Measurements from ENCODE around the gene NRARP.

Gene NRARP

DNA sequence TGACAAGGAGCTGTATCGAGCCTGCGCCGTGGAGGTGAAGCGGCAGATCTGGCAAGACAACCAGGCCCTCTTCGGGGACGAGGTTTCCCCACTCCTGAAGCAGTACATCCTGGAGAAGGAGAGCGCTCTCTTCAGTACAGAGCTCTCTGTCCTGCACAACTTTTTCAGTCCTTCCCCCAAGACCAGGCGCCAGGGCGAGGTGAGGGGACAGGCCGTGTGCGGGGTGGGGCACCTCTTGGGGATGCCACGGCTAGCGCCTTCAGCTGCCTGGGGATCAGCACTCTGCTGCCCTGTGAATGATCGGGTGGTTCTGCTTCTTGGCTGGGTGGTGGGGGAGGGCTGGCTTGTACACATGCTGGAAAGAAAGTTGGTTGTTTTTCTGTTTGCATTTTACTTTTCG, 45.2 kb downstream of the NRARP start:
- no peak for DNase-seq (ENCODE audit: low spot score)

DNA sequence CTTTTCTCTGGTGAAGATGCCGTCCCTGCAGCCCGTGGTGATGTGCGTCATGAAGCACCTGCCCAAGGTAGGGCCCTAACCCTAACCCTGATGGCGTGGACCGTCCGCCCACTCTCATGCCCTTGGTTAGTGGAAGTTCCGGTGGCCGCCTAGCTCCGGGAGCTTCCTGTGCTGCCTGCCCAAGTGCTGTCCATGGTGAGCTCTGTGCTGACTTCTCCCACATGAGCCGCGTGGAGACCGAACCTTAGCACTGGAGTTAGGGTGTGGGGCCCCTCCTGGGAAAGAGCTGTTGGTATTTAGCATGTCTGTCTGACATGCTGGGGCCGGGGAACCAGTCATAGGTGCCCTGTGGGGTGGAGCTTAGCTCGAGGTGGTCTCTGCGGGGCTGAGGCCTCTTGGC, 45.7 kb downstream of the NRARP start:
- DNase-seq (ENCODE audit: low spot score) = no peak

DNA sequence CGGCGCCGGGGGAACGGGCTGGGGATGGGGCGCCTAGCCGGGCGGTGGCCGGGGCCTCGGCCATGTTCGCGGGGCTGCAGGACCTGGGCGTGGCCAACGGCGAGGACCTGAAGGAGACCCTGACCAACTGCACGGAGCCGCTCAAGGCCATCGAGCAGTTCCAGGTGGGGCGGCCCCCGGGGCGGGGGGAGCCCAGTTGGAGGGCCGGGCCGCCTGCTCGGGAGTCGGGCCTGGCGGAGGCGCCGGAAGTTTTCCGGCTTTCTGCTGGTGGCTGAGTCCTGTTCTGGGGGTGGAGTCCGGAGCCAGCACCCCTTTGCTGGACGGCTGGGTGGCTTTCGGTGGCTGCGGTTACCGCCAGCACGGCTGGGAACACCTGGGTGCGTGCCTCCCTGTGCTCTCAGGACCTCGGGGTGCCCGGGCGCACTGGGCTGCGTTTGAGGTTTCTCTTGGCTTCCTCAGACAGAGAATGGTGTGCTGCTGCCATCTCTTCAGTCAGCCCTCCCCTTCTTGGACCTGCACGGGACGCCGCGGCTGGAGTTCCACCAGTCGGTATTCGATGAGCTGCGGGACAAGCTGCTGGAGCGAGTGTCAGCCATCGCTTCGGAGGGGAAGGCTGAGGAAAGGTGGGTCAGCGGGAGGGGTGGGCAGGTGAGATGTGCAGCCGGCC, 46.5 kb downstream of the NRARP start:
- DNase-seq (ENCODE audit: low spot score) = peak; percentile 29

DNA sequence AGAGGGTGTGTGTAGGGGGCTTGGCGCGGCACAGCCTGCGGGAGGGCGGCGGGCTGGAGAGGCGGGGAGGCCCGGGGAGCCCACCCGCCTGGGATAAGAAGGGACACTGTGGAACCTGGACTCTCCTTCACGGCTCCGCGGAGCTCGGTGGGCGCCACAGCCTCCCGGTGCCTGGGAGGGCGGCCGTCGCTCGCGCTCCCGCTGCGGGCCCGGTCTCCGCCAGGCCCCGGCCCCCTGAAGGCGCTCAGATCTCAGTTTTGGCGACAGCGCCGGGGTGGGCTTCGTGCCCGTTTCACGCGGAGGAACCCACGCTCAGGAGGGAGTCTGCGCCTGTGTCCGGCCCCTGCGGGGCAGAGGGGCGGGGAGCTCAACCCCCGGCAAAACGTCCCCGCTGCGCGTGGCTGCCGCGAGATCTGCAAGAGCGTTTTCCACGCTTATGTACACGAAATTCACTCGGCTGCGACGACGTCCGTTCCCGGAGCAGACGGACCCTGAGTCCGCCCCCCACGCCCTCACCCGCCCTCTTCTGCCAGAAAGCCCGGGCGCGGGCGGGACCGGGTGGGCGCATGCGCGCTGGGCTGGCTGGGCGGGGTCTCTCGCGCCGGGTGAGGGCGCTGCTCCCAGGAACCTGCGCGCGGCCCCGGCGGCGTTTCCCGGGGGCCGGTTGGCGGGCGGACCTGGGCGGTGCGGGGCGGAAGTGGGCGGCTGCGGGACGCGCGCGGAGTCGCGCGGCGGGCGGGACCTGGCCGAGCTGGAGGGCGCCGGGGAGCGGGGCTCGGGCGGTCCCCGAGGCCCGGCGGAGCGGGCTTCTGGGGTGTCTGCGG, 47.2 kb downstream of the NRARP start, which contains the start of gene NELFB:
Gene NELFB (plus strand): TSS at position 704 of the 824 bp plus-strand sequence.
- DNase-seq (ENCODE audit: low spot score) = peak; percentile 93

DNA sequence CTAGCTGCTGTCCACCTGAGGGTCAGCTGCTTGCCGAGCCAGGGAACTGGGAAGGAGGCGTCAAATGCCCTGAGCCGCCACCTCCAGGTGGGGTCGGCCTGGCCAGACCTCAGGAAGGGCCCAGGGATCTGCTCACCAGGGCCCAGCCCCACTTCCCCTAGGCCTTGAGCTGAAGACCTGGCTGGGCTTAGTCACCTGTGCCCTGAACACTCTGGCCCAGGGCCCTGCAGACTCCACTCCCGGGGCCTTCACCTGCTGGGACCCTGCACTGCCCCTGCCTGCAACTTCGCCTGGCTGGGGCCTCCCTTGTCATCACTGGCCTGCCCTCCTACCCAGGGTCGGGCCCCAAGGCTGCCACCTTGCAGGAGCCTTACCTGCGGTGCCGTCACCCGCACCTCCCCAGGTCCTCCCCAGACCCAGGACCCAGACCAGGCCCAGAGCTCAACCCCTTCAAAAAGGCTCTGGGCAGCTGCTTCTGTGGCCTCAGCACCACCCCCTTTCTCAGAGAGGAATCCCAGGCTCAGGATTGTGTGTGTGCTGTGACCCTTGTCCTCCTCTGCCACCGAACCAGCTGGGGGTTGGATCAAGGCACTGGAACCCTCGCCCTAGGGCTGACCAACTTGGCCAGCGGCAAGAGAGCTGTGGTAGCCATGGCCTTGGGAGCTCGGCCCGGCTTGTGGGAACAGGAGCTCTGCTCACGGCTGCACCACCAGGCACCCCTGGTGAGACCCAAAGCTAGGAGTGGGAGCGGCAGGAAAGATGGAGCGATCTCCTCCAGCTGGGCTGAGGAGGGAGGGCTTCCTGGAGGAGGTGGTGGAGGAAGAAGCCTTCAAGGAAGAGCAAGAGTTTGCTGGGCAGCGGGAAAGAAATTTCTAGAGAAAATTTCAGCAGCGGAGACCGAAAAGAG, 48.1 kb downstream of the NRARP start:
- no peak for DNase-seq (ENCODE audit: low spot score)

DNA sequence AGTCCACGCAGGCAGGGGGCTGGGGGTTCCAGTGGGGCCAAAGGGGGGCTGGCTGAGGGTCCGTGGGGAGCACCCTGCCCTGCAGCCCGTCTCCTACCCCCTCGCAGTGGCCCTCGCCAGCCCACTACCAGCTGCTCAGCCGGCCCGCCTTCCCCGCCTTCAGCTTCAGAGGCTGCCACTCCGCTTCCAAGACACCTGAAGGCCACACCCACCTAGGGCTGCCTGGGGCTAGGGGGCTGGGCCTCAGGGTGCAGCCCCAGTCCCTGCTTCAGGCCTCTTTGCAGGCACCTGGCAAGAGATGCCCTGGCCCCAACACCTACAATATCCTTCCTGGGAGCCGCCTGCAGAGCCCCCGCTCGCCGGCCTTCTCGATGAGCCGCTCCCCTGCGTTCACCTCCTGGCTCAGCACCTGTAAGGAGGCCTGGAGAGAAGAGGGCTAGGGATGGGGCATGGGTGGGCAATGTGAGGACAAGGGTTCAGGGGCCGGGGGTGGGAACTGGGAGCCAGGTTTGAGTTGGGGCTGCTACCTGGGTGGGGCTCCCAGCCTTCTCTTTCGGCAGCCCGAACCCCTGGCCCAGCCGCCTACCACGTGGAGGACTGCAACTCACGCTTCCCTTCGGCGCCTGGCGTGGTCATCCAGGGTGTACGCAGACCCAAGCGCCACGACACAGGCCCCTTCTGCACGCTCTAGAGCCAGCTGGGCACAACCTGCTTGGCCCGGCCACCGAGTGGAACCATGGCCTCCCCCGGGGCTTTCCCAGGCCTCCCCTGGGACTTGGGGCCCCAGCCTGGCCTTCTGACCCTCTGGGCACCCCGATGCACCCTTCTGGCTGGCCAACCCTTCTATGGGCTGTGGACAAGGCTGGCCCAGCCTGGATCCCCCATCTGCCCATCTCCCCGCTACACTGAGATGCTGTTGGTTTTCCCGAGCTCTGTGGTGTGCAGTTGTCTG, 49.2 kb downstream of the NRARP start:
- no peak for DNase-seq (ENCODE audit: low spot score)

DNA sequence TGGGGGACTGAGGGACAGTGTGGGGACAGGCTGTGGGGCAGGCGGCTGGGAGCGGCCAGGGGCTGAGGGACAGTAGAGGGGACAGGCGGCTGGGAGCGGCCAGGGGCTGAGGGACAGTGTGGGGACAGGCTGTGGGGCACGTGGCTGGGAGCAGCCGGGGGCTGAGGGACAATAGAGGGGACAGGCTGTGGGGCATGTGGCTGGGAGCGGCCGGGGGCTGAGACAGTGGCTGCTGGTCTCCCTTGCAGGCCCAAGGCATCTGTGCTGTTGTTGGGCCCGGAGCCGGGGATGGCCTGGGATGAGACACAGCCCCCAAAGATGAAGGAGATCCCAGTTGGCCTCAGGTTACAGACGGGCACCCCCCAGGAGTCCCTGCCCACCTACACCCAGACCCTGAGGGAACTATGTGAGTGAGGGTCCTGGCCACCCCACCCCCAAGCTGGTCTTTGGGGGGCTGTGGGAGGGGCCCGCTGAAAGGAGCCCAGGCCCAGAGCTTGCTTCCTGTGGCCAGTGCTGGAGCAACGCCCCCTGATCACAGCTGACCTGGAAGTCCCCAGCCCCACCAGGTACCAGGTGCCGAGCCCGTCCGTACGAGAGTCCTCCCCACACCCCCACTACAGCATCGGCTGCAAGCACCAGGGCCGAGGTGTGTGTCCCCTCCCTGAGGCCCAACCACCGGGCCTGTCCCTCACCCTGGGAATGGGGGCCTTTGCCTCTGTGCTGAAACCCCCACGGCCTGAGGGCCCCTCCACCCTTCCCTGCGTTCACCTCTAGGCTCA, 50.4 kb downstream of the NRARP start:
- no peak for DNase-seq (ENCODE audit: low spot score)

DNA sequence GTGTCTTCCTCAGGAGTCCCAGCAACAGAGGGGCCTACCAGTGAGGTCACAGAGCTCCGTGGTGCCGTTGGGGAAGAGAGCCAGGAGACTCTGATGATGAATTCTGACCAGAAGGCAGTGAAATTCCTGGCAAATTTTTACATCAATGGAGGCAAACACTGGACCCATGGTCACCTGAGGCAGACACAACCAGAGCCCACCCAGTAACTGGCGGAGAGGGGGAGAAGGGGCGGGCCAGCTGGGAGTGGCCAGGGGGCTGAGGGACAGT, 50.9 kb downstream of the NRARP start, which contains the start of gene STPG3:
Gene STPG3 (plus strand): TSS at position 93 of the 268 bp plus-strand sequence. CDS start 1 bp downstream, at position 94.
- no peak for DNase-seq (ENCODE audit: low spot score)

DNA sequence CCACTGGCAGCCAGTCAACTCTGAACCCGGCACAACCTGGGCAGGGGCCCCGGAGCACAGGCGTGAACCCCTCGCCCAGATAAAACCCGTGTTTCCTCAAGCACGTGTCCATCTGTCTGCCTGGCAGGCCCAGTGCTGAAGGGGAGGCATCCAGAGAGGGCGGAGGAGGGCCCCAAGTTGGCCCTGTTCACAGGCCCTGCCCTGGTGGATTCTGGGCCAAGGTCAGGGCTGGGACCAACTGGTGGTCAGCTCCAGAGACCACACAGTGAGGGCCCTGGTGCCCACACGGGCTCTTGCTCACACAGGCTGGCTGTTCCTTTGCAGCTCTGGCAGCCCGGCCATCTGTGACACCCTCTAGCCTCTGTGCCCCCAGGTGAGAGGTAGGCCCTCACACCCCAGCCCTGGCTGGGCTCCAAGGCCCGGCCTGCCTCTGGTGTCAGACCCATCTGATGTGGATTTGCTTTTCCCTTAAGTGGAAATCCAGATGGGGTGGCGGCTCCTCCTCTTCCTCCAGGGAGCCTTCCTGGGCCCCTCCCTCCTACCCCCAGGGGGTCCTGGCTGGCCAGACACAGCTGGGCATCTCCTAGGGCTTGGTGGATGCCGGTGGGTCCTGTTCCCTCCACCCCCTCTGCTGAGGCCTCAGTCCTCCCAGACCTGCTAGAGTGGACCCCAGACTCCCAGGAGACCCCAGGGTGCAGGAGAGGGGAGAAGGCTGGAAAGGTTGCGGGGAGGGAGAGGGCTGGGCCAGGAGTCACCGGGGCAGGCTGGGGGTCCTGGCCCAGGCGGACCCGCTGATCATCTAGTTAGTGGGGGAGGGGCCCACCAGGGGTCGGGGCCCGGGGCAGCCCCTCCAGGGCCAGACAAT, 51.5 kb downstream of the NRARP start:
- no peak for DNase-seq (ENCODE audit: low spot score)

Measured in CD4-positive, alpha-beta T cell treated with Interleukin-6 at 100 ng/mL for 8 hours (primary cell).